GM19035 (cell line): Measurements from ENCODE around the gene NUP85.
A peak's percentile ranks its signal among the peaks of the same experiment; 100 is the strongest.
"Not testable (repeated sequence)": the region's sequence is repeated elsewhere in the genome, so short reads cannot be mapped to it uniquely, and the experiment has no call there.

Experiments
- ATAC-seq: cut with Tn5 transposase; IDR thresholded peaks from one replicate; pipeline ENCODE4 v1.9.1; 2021; ENCODE audit not compliant: unreplicated experiment

Gene NUP85

GRCh38 chr17:75205037-75205792, at the start of gene NUP85:
Gene NUP85 (plus strand): TSS chr17:75205679. CDS start chr17:75205762, 83 bp downstream.
- peak; percentile 78 for ATAC-seq

GRCh38 chr17:75158480-75158879, 47.0 kb upstream of the NUP85 start:
- not testable (repeated sequence) for ATAC-seq

- ATAC-seq, result no peak
Measured at GRCh38 chr17:75159196-75160031, 46.1 kb upstream of the NUP85 start.

GRCh38 chr17:75160211-75160610, 45.3 kb upstream of the NUP85 start:
- ATAC-seq, result no peak

- ATAC-seq, result no peak
Measured at GRCh38 chr17:75163074-75163473, 42.4 kb upstream of the NUP85 start.

- not testable (repeated sequence) for ATAC-seq
Measured at GRCh38 chr17:75164606-75165005, 40.9 kb upstream of the NUP85 start.

- no peak for ATAC-seq
Measured at GRCh38 chr17:75168998-75169397, 36.5 kb upstream of the NUP85 start.

- ATAC-seq, result no peak
Measured at GRCh38 chr17:75173526-75173925, 32.0 kb upstream of the NUP85 start.

- no peak for ATAC-seq
Measured at GRCh38 chr17:75174996-75175395, 30.5 kb upstream of the NUP85 start.

GRCh38 chr17:75176625-75177024, 28.9 kb upstream of the NUP85 start:
- ATAC-seq, result no peak

- no peak for ATAC-seq
Measured at GRCh38 chr17:75178453-75178852, 27.0 kb upstream of the NUP85 start.

- no peak for ATAC-seq
Measured at GRCh38 chr17:75181110-75181509, 24.4 kb upstream of the NUP85 start.

GRCh38 chr17:75181608-75182318, 23.7 kb upstream of the NUP85 start:
- ATAC-seq, result peak; percentile 16

GRCh38 chr17:75182319-75182568, 23.2 kb upstream of the NUP85 start:
- ATAC-seq, result peak; percentile 27

GRCh38 chr17:75182569-75183436, 22.7 kb upstream of the NUP85 start, which contains the start of gene SUMO2:
Gene SUMO2 (minus strand): TSS chr17:75182959. CDS start chr17:75182834, 125 bp downstream.
- peak; percentile 76 for ATAC-seq

GRCh38 chr17:75183999-75184884, 21.2 kb upstream of the NUP85 start:
- ATAC-seq, result no peak

GRCh38 chr17:75188614-75189013, 16.9 kb upstream of the NUP85 start:
- no peak for ATAC-seq

GRCh38 chr17:75191584-75191983, 13.9 kb upstream of the NUP85 start:
- no peak for ATAC-seq

GRCh38 chr17:75194879-75195278, 10.6 kb upstream of the NUP85 start:
- no peak for ATAC-seq
